ENCODE data around the gene ARHGEF28. TPM values are rescaled to one million over a fixed set of nuclear protein-coding genes. Genes with fewer than 3 reads are reported as not detected.
A peak's percentile ranks its signal among the peaks of the same experiment; 100 is the strongest.

Gene ARHGEF28
- total and polyA plus RNA-seq, 2 donors: 7.3 to 7.4 TPM

DNA sequence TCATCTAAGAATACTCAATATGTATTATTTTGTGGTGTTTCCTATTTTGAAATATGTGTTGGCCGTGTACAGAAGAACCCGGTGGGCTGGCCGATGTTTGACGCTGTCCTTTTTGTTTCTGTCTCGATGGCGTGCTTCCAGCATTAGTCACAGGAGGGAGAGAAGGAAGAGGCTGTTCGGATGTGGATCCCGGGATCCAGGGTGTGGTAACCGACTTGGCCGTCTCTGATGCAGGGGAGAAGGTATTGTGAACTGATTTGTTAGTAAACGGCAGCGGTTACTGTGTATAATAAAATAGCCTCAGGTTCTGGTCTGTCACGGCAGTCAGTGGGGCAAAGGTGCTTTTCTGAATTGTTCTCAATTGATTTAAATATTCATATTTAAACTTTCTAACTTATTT is 275.0 kb downstream of the ARHGEF28 start:
- DNase-seq (ENCODE audit: low read depth in 6 of 9, low spot score in 9 of 9): no peak
- Histone ChIP-seq H3K9me3 (ENCODE audit: control insufficient read depth in 2 of 2, insufficient read depth in 1 of 2, low read length in 1 of 2) (no peaks in the 10 kb centered on the region), H3K27ac (ENCODE audit: low read depth in 1 of 2, low read length in 1 of 2) (no peak overlapping the region), H3K36me3 (ENCODE audit: control insufficient read depth in 2 of 2, insufficient read depth in 2 of 2, low read length in 1 of 2) (no peaks in the 10 kb centered on the region), H3K4me3 (ENCODE audit: low read length in 2 of 2) (no peak overlapping the region), H3K4me1 (ENCODE audit: control insufficient read depth in 2 of 2, insufficient read depth in 2 of 2, low read length in 2 of 2) (peaks cover 0 to 8% of the 10 kb centered on the region in 2 donors), H3K27me3 (ENCODE audit: control insufficient read depth in 2 of 2, insufficient read depth in 1 of 2, low read length in 1 of 2) (peaks cover 0 to 5% of the 10 kb centered on the region in 2 donors)
- 93% methylated on average over 13 of the region's 13 CpGs for WGBS

GRCh38 chr5:73901455-73901854 is 275.5 kb downstream of the ARHGEF28 start:
- WGBS: 22% methylated on average over 4 of the region's 4 CpGs
- Histone ChIP-seq H3K9me3 (ENCODE audit: control insufficient read depth in 2 of 2, insufficient read depth in 1 of 2, low read length in 1 of 2) (no peaks in the 10 kb centered on the region), H3K4me1 (ENCODE audit: control insufficient read depth in 2 of 2, insufficient read depth in 2 of 2, low read length in 2 of 2) (peaks cover 0 to 8% of the 10 kb centered on the region in 2 donors), H3K27ac (ENCODE audit: low read depth in 1 of 2, low read length in 1 of 2) (no peak overlapping the region), H3K4me3 (ENCODE audit: low read length in 2 of 2) (no peak overlapping the region), H3K36me3 (ENCODE audit: control insufficient read depth in 2 of 2, insufficient read depth in 2 of 2, low read length in 1 of 2) (no peaks in the 10 kb centered on the region), H3K27me3 (ENCODE audit: control insufficient read depth in 2 of 2, insufficient read depth in 1 of 2, low read length in 1 of 2) (peaks cover 0 to 5% of the 10 kb centered on the region in 2 donors)
- DNase-seq (ENCODE audit: low read depth in 6 of 9, low spot score in 9 of 9): peak in 4 of 9 donors; percentile 7 to 45 (median 22)

DNA sequence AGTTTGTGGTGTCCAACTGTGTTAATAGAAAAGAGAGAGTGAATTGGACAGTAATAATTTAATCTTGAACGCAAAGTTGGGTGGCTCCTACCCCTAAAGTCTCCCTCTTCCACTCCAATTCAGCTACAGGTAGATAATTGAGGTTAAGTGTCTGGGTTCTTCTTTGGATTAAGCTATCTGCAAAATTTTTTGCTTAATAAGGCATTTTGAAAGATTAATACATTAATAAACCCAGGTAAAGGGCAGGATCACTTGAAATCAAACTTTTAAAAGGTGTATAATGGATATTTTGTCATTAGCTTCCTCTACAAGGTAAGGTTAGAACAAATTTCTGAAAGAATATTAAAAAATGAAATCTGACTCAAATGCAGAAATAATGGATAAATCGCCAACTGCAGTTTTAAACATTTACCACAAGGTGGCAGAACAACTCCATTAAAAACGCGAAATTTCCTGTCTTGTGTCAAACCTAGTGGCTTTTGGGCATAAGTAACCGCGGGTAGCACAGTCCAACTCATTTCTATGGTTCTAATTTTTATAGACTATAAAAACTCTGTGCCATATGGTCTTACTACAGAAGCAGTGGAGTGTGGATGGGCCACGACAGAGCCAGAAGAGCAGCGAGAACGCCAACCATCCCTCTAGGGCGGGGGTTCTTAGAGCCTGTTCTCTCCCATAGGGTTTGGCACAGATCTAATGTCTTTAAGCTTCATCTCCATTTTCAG is 276.5 kb downstream of the ARHGEF28 start:
- Histone ChIP-seq H3K36me3 (ENCODE audit: control insufficient read depth in 2 of 2, insufficient read depth in 2 of 2, low read length in 1 of 2) (no peaks in the 10 kb centered on the region), H3K4me3 (ENCODE audit: low read length in 2 of 2) (no peak overlapping the region), H3K4me1 (ENCODE audit: control insufficient read depth in 2 of 2, insufficient read depth in 2 of 2, low read length in 2 of 2) (peaks cover 0 to 8% of the 10 kb centered on the region in 2 donors), H3K27ac (ENCODE audit: low read depth in 1 of 2, low read length in 1 of 2) (no peak overlapping the region), H3K9me3 (ENCODE audit: control insufficient read depth in 2 of 2, insufficient read depth in 1 of 2, low read length in 1 of 2) (no peaks in the 10 kb centered on the region), H3K27me3 (ENCODE audit: control insufficient read depth in 2 of 2, insufficient read depth in 1 of 2, low read length in 1 of 2) (peaks cover 0 to 5% of the 10 kb centered on the region in 2 donors)
- peak; percentile 19 to 80 (median 55) for DNase-seq (ENCODE audit: low read depth in 6 of 9, low spot score in 9 of 9)
- 40% methylated on average over 10 of the region's 10 CpGs for WGBS

- Histone ChIP-seq H3K9me3 (ENCODE audit: control insufficient read depth in 2 of 2, insufficient read depth in 1 of 2, low read length in 1 of 2) (no peaks in the 10 kb centered on the region), H3K4me3 (ENCODE audit: low read length in 2 of 2) (no peak overlapping the region), H3K4me1 (ENCODE audit: control insufficient read depth in 2 of 2, insufficient read depth in 2 of 2, low read length in 2 of 2) (peaks cover 0 to 8% of the 10 kb centered on the region in 2 donors), H3K27me3 (ENCODE audit: control insufficient read depth in 2 of 2, insufficient read depth in 1 of 2, low read length in 1 of 2) (peaks cover 0 to 5% of the 10 kb centered on the region in 2 donors), H3K36me3 (ENCODE audit: control insufficient read depth in 2 of 2, insufficient read depth in 2 of 2, low read length in 1 of 2) (no peaks in the 10 kb centered on the region), H3K27ac (ENCODE audit: low read depth in 1 of 2, low read length in 1 of 2) (no peak overlapping the region)
- WGBS: 97% methylated on average over 9 of the region's 9 CpGs
- DNase-seq (ENCODE audit: low read depth in 6 of 9, low spot score in 9 of 9): no peak
Observed at GRCh38 chr5:73903169-73903568, 277.2 kb downstream of the ARHGEF28 start.

- no peaks in the 10 kb centered on the region for H3K9me3 ChIP-seq (ENCODE audit: control insufficient read depth in 2 of 2, insufficient read depth in 1 of 2, low read length in 1 of 2)
- H3K36me3 ChIP-seq (ENCODE audit: control insufficient read depth in 2 of 2, insufficient read depth in 2 of 2, low read length in 1 of 2): no peaks in the 10 kb centered on the region
- H3K27ac ChIP-seq (ENCODE audit: low read depth in 1 of 2, low read length in 1 of 2): no peak overlapping the region
- no peak for DNase-seq (ENCODE audit: low read depth in 6 of 9, low spot score in 9 of 9)
- H3K27me3 ChIP-seq (ENCODE audit: control insufficient read depth in 2 of 2, insufficient read depth in 1 of 2, low read length in 1 of 2): no peaks in the 10 kb centered on the region
- H3K4me1 ChIP-seq (ENCODE audit: control insufficient read depth in 2 of 2, insufficient read depth in 2 of 2, low read length in 2 of 2): peaks cover 0 to 5% of the 10 kb centered on the region in 2 donors
- H3K4me3 ChIP-seq (ENCODE audit: low read length in 2 of 2): no peak overlapping the region
- WGBS: 82% methylated on average over 3 of the region's 3 CpGs
Observed at GRCh38 chr5:73906277-73906676, 280.3 kb downstream of the ARHGEF28 start.

DNA sequence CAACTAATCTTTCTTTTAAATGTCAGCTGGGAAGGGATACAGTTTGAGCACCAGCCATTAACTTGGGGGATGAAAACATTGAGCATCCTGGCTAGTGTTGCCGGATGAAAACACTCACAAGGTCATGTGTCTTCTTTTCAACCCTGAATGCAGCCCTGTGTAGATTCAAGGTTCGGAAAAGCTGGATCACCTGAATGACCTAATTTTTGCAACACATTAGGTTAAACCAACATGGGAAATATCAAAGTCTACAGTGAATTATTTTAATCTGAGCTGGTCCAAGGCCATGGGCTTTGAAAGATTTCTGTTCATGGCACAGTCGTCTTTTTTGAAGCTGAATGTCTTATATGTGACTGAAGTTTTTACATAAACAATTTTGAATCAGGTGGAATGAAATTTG is 281.2 kb downstream of the ARHGEF28 start:
- Histone ChIP-seq H3K4me3 (ENCODE audit: low read length in 2 of 2) (no peak overlapping the region), H3K36me3 (ENCODE audit: control insufficient read depth in 2 of 2, insufficient read depth in 2 of 2, low read length in 1 of 2) (no peaks in the 10 kb centered on the region), H3K4me1 (ENCODE audit: control insufficient read depth in 2 of 2, insufficient read depth in 2 of 2, low read length in 2 of 2) (peaks cover 0 to 5% of the 10 kb centered on the region in 2 donors), H3K9me3 (ENCODE audit: control insufficient read depth in 2 of 2, insufficient read depth in 1 of 2, low read length in 1 of 2) (no peaks in the 10 kb centered on the region), H3K27ac (ENCODE audit: low read depth in 1 of 2, low read length in 1 of 2) (no peak overlapping the region), H3K27me3 (ENCODE audit: control insufficient read depth in 2 of 2, insufficient read depth in 1 of 2, low read length in 1 of 2) (no peaks in the 10 kb centered on the region)
- DNase-seq (ENCODE audit: low read depth in 6 of 9, low spot score in 9 of 9): no peak
- WGBS: 96% methylated on average over 3 of the region's 3 CpGs

GRCh38 chr5:73908395-73908794 is 282.4 kb downstream of the ARHGEF28 start:
- no peaks in the 10 kb centered on the region for H3K36me3 ChIP-seq (ENCODE audit: control insufficient read depth in 2 of 2, insufficient read depth in 2 of 2, low read length in 1 of 2)
- H3K4me3 ChIP-seq (ENCODE audit: low read length in 2 of 2): no peak overlapping the region
- no peak overlapping the region for H3K27ac ChIP-seq (ENCODE audit: low read depth in 1 of 2, low read length in 1 of 2)
- no peaks in the 10 kb centered on the region for H3K9me3 ChIP-seq (ENCODE audit: control insufficient read depth in 2 of 2, insufficient read depth in 1 of 2, low read length in 1 of 2)
- WGBS: 91% methylated on average over 2 of the region's 2 CpGs
- no peaks in the 10 kb centered on the region for H3K27me3 ChIP-seq (ENCODE audit: control insufficient read depth in 2 of 2, insufficient read depth in 1 of 2, low read length in 1 of 2)
- DNase-seq (ENCODE audit: low read depth in 6 of 9, low spot score in 9 of 9): no peak
- peaks cover 5% of the 10 kb centered on the region in 2 donors for H3K4me1 ChIP-seq (ENCODE audit: control insufficient read depth in 2 of 2, insufficient read depth in 2 of 2, low read length in 2 of 2)

GRCh38 chr5:73908846-73909245 is 282.9 kb downstream of the ARHGEF28 start:
- no peak overlapping the region for H3K27ac ChIP-seq (ENCODE audit: low read depth in 1 of 2, low read length in 1 of 2)
- DNase-seq (ENCODE audit: low read depth in 6 of 9, low spot score in 9 of 9): no peak
- H3K36me3 ChIP-seq (ENCODE audit: control insufficient read depth in 2 of 2, insufficient read depth in 2 of 2, low read length in 1 of 2): no peaks in the 10 kb centered on the region
- H3K4me3 ChIP-seq (ENCODE audit: low read length in 2 of 2): no peak overlapping the region
- H3K4me1 ChIP-seq (ENCODE audit: control insufficient read depth in 2 of 2, insufficient read depth in 2 of 2, low read length in 2 of 2): peaks cover 5 to 7% of the 10 kb centered on the region in 2 donors
- no peaks in the 10 kb centered on the region for H3K27me3 ChIP-seq (ENCODE audit: control insufficient read depth in 2 of 2, insufficient read depth in 1 of 2, low read length in 1 of 2)
- WGBS: 98% methylated on average over 3 of the region's 3 CpGs
- H3K9me3 ChIP-seq (ENCODE audit: control insufficient read depth in 2 of 2, insufficient read depth in 1 of 2, low read length in 1 of 2): no peaks in the 10 kb centered on the region

DNA sequence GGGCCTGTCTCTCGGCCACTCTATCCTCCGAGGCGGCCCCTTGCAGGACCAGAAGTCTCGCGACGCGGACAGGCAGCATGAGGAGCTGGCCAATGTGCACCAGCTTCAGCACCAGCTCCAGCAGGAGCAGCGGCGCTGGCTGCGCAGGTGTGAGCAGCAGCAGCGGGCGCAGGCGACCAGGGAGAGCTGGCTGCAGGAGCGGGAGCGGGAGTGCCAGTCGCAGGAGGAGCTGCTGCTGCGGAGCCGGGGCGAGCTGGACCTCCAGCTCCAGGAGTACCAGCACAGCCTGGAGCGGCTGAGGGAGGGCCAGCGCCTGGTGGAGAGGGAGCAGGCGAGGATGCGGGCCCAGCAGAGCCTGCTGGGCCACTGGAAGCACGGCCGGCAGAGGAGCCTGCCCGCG is 283.5 kb downstream of the ARHGEF28 start:
- WGBS: 98% methylated on average over 27 of the region's 27 CpGs
- H3K9me3 ChIP-seq (ENCODE audit: control insufficient read depth in 2 of 2, insufficient read depth in 1 of 2, low read length in 1 of 2): no peaks in the 10 kb centered on the region

More for the DNA sequence above, 283.5 kb downstream of the ARHGEF28 start:
- Histone ChIP-seq H3K27me3 (ENCODE audit: control insufficient read depth in 2 of 2, insufficient read depth in 1 of 2, low read length in 1 of 2) (no peaks in the 10 kb centered on the region), H3K4me3 (ENCODE audit: low read length in 2 of 2) (no peak overlapping the region), H3K27ac (ENCODE audit: low read depth in 1 of 2, low read length in 1 of 2) (no peak overlapping the region), H3K4me1 (ENCODE audit: control insufficient read depth in 2 of 2, insufficient read depth in 2 of 2, low read length in 2 of 2) (peaks cover 5 to 7% of the 10 kb centered on the region in 2 donors), H3K36me3 (ENCODE audit: control insufficient read depth in 2 of 2, insufficient read depth in 2 of 2, low read length in 1 of 2) (no peaks in the 10 kb centered on the region)
- DNase-seq (ENCODE audit: low read depth in 6 of 9, low spot score in 9 of 9): no peak
